HL-60/S4 treated with retinoic acid at 250 ng/mL for 4 days and 3 days (cell line): ENCODE measurements around the gene BMAL1.
"Not testable (repeated sequence)": the region's sequence is repeated elsewhere in the genome, so short reads cannot be mapped to it uniquely, and the experiment has no call there.

ENCODE experiments used
- in situ Hi-C: fragments of 300-500 bp; cut with MboI; formaldehyde crosslinking; loops from 2 replicates; pipeline ENCODE4 v1.7.0; 2022; ENCODE audit warnings: low sequenced_read_pairs

Gene BMAL1

DNA sequence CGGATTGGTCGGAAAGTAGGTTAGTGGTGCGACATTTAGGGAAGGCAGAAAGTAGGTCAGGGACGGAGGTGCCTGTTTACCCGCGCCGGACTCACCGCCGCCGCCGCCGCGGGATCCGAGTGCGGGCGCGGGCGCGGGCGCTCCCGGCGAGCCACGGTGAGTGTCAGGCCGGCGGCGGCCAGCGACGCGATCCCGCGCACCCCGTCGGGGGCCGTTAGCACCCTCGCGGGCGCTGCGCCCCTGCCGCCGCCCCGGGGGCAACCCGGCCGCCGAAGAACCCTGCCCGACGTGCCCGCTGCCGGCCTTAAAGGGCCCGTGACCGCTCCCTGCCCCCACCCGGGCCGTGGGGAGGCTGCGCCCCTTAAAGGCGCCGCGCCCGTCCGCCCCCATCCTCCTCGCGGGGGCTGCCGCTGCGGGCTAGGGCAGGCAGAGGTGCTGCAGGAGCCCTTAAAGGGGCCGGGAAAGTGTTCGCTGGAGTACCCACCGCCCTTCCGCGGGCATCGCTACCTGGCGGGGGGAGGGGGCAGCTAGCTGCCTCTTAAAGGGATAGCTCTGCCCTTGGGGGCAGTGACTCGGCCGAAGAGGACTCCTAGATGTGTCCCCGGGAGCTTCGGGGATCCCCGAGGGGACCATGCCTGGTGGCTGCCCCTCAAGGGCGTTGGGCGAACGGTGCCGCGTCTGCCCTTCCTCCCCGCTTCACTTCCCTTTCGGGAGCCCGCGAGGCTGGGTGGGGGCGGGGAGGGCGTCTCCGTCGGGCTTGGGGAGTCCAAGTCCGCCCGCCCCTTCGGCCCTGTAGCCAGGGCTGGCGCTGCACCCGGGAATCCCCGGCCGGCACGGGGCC lies at the start of gene BMAL1:
TSS of gene BMAL1 (plus strand) at position 23 of the 841 bp plus-strand sequence. CDS start 76,519 bp downstream, outside the sequence.
- in situ Hi-C loops: no loop called here

DNA sequence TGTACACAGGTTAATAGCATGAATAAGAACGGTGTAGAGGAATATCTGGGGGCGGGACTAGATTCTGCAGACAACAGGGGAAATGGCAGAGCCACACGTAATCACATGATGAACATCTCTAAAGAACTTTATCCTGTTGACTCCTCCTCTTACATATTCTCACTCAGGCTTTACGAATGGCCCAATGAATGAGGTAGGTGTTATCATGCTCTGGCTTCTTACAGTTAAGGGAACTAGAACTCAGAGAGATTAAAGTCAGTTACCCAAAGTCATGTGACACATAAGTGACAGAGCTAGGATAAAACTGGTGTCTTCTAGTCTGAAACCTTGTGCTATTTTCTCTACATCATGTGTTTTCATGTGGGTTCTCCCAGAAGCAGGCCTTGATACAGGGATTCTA lies 49.0 kb upstream of the BMAL1 start:
- in situ Hi-C loops: no loop called here

DNA sequence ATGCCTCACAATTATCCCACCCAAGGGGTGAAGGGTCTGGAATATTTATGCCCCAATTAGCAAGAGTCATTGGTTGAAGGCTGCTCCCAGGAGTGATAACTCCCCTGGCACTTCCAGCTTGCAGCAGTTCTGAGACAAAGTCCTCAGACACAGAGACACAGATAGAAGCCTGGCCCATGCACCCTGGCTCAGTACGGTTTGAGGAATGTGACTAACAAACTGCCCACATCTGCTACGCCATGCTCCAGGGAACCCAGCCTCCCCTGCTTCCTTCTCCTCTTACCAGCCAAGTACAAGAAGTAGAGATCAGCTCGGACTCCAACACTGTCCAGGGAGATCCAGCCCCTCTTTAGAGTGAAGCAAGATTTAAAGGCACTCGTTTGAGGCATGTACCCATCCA lies 48.5 kb upstream of the BMAL1 start:
- in situ Hi-C loops: no loop called here

DNA sequence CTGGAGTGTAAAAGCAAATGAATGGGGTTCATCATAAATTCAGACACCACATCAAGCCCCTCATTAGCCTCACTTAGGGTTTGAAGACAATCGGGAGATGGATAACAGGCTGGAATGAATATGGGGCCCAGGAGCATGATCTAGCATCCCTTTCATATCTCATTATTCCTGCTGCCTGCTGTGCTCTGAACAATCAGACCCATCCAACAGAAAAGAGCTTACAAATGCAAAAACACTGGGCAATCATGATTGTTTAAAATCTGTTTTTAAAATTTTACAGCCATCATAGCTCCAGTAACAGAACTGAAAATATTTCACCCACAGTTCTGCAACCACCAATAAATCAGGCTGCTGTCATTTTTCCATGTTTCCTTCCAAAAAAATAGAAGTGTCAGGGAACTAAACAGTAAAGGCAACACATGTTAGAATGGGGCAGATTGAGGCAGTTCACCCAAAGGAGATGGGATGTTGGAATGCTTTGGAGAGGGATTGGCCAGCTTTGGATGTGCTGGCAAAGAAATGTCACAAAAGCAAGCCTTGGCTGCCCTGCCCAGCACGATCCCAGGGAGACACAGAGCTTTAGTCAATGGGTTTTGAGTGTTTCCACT lies 47.8 kb upstream of the BMAL1 start:
- in situ Hi-C loops: no loop called here

DNA sequence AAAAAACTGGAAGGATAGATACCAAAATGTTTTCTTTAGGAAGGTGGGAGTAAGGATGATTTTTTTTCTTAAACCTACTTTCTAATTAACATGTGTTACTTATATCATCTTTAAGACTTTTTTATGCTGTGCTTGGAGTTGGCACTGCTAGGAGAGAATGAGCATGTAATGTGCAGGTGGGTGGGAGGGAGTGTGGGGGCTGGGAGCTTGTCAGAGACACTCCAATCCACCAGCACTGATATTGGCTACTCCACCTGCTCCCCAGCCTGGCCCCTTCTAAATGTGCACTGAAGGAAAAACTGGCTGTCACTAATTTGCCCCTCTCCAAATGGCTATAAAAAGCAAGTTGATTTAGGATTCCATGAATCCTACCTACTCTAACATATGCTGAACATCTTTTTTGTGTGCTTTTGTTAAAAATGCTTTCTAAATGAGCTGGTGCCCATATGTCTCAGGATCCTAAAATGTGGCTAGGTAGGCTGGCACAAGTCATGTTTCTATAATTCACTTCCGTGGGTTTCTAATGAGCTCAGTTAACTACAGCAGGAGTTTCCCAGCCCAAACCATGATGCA lies 44.3 kb upstream of the BMAL1 start:
- in situ Hi-C loops: no loop called here

DNA sequence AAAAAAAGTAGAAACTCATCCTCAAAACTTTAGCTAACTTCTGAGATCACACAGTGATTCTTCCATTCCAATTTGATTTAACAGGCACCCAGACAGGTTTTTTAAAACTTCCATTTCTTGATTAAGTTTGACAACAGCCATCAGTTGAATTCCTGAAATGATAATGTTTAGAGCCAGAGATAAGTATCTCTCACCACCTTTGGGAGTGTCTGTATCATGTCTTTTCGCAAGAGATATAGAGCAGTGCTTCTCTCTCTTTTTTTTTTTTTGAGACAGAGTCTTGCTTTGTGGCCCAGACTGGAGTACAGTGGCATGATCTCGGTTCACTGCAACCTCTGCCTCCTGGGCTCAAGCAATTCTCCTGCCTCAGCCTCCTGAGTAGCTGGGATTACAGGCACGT lies 41.7 kb upstream of the BMAL1 start:
- in situ Hi-C loops: no loop called here

DNA sequence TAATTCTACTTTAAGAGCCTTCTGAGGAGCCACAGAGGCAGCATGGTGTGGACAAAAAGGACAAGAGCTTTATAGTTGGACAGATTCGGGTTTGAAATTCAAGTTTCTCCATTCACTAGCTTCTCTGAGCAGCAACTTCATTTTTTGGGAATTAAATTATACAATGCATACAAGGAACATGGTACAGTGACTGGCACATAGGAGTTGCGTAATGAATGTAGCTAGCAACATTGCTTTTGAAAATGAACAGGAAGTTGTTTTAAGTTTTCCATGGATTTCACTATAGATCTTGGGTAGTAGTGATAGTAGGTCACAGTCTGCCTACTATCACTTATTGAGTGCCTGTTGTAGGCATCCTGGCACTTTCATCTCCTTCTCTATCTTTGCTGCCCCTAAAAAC lies 41.0 kb upstream of the BMAL1 start:
- in situ Hi-C loops: no loop called here

DNA sequence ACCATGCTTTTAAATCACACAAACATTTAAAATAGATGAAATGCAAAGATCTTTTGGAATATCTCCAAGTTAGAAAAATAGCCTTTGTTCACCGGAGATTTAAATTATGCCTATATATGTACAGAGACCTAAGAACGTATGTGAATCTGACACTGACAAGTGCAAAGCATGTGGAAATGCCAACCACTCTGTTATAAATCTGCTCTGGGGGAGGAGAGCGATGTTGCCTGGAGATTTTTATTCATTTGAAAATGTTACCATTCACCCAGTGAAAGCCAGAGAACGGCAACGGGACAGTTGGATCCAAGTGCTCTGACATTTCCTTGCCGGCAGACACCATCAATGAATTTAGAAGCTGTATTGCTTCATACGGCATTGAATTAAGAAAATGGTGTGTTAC lies 39.8 kb upstream of the BMAL1 start:
- in situ Hi-C loops: no loop called here

DNA sequence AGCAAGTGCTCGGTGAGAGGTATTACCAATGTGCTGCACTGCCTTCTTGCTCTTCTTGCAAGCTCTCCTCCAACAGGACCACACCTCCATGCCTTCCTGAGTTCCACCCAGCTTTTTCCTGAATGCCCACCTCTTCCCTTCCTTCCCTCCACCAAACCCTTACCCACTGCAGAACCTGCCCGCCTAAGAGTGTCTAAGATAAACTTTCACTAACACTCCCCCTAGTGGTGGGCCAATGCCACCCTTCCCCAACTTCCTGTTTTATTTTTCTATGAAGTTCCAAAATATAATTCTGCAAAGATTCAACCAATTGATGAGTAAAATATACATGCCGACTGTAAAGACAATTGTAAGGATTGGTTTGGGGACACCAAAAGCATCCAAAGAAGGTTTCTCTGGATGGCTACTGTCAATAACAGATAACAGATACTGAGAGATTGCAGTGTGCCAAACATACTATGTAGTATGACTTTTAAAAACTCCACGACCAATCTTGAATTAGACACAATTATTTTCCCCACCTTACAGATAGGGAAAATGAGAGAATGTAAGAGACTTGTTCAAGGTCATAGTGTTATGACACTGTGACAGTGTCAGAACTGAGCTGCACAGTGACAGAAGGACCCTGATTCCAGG lies 38.6 kb upstream of the BMAL1 start:
- in situ Hi-C loops: no loop called here

DNA sequence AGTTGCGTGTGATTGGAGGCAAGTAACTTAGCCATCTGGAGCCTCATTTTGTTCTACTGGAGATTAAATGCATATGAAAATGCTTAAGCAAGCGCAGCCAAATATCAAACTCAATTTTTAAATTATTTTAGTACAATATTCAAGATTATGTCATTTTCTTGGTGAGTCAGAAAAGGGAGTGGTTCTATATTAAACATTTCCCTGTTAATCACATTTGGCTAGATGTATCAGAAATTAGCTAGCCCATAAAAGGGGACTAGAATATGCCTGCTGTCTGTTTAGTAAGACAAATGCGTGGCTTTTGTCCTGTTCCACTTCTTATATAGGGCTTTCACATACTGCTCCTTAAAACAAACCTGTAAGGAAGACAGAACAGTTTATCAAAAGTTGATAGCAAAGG lies 35.0 kb upstream of the BMAL1 start:
- in situ Hi-C loops: no loop called here

DNA sequence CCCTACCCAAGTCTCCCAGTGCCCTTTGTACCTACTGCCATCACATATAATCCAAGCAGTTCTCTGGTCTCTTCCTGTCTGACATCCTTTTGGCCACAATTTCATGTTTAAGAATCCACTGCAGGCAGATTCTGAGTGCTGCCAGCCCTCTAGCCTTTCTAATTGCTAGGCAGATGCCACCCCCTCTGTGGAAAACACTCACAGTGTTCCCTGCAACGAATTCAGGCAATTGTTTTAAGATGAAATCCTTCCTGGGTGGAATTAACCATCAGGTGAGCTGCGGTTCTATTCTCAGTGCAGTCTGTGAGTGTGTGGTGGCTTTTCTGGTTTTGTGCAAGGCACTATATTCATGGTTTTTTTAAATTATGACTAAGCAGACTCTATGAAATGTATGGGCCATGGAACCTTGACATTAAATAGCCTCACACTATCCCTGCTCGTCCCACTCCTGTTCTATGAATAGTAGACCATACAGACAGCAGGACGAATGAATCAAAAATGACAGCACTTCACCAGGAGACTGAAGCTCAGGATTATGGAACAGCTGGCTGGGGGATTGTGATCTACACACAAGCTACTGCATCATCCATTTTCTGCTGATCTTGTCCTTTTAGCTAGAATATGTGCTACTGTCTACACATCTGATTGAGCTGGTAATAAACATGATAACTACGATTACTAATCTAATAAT lies 29.8 kb upstream of the BMAL1 start:
- in situ Hi-C loops: no loop called here

DNA sequence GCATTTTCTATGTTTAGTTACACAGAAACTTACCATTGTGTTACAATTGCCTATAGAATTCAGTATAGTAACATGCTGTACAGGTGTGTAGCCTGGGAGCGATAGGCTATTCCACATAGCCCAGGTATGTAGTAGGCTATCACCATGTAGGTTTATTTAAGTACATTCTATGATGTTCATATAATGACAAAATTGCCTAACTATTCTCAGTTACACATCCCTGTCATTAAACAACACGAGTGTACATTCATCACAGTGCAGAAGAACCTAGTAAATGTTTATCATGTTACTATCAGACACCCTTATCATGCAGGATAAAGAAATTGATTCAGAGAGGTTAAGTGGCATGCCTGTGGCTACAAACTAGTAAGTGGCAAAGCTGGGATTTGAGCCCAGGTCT lies 28.4 kb upstream of the BMAL1 start:
- in situ Hi-C loops: no loop called here

DNA sequence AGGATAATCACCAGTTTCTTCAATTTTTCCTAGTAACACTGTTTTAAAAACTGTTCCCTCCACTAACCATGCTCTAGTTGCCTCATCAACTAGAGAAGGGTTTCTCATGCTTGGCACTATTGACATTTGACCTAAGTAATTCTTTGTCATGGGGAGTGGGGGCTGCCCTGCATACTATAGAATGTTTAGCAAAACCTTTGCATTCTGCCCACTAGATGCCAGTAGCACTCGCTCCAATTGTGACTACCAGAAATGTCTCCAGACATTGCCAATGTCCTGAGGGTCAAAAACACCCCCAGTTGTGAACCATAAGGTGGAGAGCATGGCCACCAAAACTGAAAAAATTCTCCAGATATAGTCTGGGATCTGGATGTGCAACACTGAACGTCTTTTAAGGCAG lies 27.6 kb upstream of the BMAL1 start:
- in situ Hi-C loops: no loop called here

DNA sequence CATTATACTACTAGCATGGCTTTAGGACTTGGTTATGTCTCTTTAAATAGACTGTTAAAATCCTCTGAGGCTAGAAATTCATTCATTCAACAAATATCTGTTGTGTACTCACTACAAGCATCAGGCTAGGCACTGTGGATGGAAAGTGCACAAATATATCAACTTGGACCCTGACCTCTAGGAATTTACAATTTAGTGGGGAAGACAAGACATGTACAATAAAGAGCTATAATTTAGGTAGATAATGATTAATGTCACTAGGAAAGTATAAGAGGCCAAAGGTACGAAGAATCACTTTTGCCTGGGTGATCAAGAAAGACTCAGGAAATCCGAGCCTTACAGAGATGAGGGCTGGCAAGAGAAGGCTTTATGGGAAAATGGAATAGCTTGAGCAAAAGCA lies 25.6 kb upstream of the BMAL1 start:
- in situ Hi-C loops: no loop called here

DNA sequence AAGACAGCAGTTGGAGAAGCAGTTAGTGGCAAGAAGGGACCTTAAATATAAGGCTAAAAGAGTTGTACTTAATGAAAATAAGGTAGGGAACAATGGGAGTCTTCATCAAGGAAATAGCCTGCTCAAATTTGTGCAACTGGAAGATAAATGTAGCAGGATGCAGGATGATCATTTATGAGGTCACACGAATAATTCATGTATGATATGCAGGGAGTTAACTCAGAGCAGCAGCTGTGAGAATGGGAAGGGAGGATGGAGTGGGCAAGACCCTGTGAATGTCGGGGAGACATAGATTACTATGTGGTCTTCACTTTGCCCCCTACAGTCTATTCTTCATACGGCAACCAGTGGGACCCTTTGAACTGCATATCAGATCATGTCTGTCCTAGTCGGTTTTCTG lies 25.2 kb upstream of the BMAL1 start:
- in situ Hi-C loops: no loop called here

DNA sequence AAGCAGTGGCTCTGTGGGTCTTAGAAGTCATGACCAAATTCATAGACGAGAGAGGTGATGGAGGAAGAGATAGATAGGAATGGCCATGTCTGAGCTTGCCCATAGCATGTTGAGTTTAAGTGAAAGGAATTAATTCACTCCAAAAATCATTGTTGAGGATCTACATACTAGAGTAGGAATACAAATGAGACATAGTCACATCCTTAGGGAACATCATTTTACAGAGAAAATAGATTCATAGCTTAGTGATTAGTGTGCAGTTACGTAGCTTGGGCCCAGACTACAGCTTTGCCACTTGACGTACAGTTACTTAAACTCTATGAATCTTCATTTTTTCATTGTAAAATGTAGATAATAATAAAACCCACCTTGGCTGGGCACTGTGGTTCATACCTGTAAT lies 21.4 kb upstream of the BMAL1 start:
- in situ Hi-C loops: no loop called here

DNA sequence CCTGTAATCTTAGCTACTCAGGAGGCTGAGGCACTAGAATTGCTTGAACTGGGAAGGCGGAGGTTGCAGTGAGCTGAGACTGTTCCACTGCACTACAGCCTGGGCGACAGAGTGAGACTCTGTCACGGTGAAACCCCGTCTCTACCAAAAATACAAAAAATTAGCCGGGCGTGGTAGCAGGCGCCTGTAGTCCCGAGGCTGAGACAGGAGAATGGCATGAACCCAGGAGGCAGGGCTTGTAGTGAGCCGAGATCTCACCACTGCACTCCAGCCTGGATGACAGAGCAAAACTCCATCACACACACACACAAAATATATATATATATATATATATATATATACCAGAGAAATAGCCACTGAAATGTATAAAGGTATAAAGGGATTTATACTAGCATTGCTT lies 19.5 kb upstream of the BMAL1 start:
- in situ Hi-C loops: not testable (repeated sequence)

DNA sequence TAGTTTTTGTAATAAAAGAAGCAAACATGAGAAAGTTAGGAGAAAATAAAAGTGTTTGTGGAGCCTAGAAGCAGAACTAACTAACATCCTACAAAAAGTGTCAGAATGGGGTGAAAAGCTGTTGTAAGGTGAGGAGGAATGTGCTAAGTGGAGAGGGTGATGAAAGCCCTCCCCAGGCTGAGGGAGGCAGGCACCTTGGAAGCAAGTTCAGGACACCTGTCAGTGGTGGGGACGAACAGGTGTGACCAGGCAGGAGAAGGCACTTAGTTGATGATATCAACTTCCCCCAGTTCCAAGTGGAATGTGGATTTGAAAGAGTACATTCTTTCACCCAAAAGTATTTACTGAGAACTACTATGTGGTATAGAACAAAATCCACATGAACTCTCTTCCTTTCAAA lies 18.7 kb upstream of the BMAL1 start:
- in situ Hi-C loops: no loop called here

DNA sequence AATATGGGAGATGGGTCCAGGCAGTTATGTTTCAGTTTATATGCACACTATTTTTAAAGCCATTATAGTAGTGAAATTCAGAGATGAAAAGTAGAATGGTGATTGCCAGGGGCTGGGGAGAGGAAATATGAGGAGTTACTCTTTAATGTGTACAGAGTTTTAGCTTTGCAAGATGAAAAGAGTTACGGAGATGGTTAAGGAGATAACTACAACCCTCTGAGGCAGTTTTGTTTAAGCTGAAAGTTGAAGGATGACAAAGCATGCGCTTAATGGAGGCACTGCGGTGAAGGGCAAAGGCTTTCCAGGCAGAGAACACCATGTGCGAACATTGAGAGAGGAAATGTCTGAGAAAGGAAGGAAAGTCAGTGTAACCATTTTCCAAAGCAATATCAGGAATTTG lies 18.2 kb upstream of the BMAL1 start:
- in situ Hi-C loops: no loop called here

DNA sequence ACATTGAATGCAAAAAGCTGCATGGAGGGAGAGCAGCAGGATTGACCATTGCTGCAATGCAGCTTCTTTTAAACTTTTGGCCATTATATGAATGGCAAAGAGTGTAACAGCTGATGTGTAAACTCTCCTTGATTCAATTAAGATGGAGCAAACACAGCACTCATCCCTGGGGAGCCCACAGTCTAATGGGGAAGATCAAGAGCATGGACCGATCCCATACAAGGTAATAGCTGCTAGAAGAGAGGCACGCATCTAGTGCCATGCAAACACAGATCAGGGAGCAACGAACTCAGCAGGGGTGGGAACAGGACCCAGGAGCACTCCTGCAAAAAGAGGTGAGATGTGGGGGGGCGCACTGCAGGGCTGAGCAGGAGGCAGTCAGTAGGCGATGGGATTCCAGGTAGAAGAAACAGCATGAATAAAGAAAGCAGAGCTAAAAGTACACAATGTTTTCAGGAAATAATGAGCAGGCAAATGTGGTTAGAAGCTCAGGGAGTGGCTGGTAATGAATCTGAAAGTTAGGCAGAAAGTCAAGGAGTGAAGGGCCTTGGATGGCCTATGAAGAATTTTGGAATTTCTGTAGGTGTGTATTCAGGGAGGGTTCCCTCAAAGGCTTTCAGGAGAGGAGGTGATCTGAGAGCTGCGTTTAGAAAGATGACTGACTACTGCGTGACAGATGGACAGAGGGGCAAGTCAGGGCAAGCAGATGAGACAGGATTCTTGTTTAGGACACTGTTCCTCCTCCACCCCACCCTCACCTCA lies 17.2 kb upstream of the BMAL1 start:
- in situ Hi-C loops: no loop called here
